ENCODE measurements around the gene FRMD4A. TPM values are rescaled to one million over a fixed set of nuclear protein-coding genes. Genes with fewer than 3 reads are reported as not detected.

The FRMD4A gene
- total RNA-seq, 3 donors from 2014 or later, result 0.46 to 1.4 (median 0.76) TPM

DNA sequence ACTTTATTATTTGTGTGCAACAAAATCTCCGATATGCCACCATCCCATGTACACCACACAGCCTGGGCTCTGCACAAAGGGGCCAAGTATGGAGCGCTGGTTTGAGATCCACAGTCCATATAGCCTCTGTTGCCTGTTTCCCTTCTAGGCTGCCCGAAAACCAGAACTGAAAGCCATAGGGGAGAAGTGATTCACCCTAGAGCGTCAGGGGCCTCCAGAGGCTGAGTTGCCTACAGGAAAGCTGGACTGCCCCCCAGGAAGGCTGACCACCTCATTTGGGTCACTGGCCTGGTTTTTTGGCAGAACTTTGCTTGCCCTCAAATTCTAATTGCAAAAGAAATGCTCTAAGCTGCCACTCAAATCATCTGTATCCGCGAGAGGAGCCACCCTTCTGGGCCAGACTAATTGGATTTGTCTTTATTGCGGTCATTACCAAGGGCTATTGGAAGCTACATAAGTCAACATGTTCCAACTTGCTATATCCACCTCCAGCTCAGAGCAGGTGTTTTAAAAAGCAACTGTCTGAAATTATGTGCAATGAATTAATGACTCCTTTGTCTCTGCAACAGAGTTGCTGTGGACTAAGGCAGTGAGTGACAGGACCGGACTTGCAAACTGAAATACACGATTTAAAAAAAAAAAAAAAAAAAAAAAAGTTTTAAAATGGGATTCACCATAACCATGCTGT, 28.3 kb upstream of the FRMD4A start:
- Mint-ChIP-seq H3K9me3 (no peaks in the 10 kb centered on the region), H3K4me1 (ENCODE audit: low read depth) (no peaks in the 10 kb centered on the region), H3K4me3 (no peak overlapping the region), H3K27me3 (ENCODE audit: low read depth) (peaks cover 5% of the 10 kb centered on the region), H3K36me3 (ENCODE audit: insufficient read depth) (no peaks in the 10 kb centered on the region)
- DNase-seq, result no peak
- ATAC-seq, result no peak

DNA sequence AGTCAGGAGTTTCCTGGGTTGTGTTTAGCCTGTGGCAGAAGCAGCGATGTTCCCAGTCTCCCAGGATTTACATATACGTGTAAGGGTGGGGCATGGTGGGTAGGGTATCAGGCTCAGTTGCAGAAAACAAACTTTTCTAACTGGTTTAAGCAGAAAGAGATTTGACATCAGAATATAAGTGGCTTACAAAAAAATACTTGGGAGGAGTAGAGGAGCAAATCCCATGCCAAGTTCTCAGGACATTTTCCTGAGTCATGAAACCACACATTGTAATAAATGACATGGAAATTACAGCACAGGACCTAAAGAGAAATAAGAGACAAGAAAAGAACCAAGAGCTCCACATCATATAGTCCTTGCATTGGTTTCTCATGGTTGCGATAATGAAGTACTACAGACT, 26.2 kb upstream of the FRMD4A start:
- no peak overlapping the region for H3K4me3 Mint-ChIP-seq
- H3K27me3 Mint-ChIP-seq (ENCODE audit: low read depth), result peaks cover 5% of the 10 kb centered on the region
- H3K36me3 Mint-ChIP-seq (ENCODE audit: insufficient read depth), result no peaks in the 10 kb centered on the region
- DNase-seq, result no peak
- H3K4me1 Mint-ChIP-seq (ENCODE audit: low read depth), result no peaks in the 10 kb centered on the region
- no peak for ATAC-seq
- H3K9me3 Mint-ChIP-seq, result no peaks in the 10 kb centered on the region

DNA sequence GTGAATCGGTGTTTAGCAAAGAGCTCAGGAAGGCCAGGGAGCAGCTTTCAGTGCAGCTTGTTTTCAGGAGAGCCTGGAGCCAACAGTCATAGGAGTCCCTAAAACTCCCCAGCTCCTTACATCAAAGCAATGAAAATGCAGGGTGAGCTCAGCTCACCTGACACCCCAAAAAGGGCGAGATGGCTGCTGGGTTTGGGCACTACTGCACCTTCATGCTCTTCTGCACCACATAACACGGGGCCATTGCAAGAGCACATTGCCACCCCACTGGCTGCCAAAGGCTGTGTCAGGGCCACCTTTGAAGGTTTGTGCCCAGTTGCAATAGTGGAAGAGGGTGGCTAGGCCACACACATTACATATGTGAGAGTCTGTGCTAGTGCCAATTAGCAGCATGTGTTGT, 25.0 kb upstream of the FRMD4A start:
- no peaks in the 10 kb centered on the region for H3K36me3 Mint-ChIP-seq (ENCODE audit: insufficient read depth)
- DNase-seq, result no peak
- ATAC-seq, result no peak
- H3K4me1 Mint-ChIP-seq (ENCODE audit: low read depth), result no peaks in the 10 kb centered on the region
- no peak overlapping the region for H3K4me3 Mint-ChIP-seq
- H3K27me3 Mint-ChIP-seq (ENCODE audit: low read depth), result peaks cover 5% of the 10 kb centered on the region
- no peaks in the 10 kb centered on the region for H3K9me3 Mint-ChIP-seq

DNA sequence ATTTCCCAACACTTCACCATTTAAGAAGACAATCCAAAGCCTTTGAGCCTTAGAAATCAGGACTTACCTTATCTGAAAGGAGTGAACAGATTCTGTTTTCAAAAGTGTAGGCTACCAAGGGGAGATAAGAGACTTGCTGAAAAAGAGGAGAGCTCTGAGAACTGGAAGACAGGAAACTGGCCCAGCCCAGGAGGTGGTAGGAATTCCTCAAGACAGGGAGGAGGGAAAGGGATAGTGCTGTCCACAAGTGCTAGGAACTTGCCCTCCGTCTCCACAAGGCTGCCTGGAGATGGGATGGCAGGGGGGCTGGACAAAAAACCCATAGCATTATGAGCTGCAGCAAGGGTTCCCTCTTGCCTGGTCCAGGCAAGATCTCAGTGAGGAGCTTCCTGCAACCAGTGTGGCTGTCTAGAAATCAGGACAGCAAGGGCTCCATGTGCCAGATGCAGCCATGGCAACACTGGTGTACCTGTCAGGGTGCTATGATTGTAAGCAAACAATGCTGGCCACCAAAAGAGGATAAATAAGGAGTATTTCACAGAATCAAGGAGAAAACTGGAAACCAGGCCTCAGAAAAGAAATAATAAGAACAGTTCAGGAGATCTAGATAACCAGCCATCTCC, 22.7 kb upstream of the FRMD4A start:
- Mint-ChIP-seq H3K4me3 (no peak overlapping the region), H3K36me3 (ENCODE audit: insufficient read depth) (no peaks in the 10 kb centered on the region), H3K9me3 (no peaks in the 10 kb centered on the region), H3K4me1 (ENCODE audit: low read depth) (no peaks in the 10 kb centered on the region), H3K27me3 (ENCODE audit: low read depth) (peaks cover 5% of the 10 kb centered on the region)
- no peak for DNase-seq
- no peak for ATAC-seq

DNA sequence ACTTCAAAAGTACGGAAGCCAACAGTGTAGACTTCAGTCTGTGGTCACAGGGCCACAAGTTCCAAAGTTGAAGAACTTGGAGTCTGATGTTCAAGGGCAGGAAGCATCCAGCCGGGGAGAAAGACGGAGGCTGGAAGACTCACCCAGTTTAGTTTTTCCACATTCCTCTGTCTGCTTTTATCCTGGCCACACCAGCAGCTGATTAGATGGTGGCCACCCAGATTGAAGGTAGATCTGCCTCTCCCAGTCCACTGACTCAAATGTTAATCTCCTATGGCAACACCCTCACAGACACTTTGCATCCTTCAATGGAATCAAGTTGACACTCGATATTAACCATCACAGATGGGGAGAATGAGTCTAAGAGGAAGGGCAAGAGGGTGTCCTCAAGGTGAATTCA, 19.3 kb upstream of the FRMD4A start:
- Mint-ChIP-seq H3K36me3 (ENCODE audit: insufficient read depth) (peaks cover 1% of the 10 kb centered on the region), H3K9me3 (no peaks in the 10 kb centered on the region), H3K4me1 (ENCODE audit: low read depth) (no peaks in the 10 kb centered on the region), H3K27me3 (ENCODE audit: low read depth) (no peaks in the 10 kb centered on the region), H3K4me3 (no peak overlapping the region)
- ATAC-seq (no peak), DNase-seq (no peak)

DNA sequence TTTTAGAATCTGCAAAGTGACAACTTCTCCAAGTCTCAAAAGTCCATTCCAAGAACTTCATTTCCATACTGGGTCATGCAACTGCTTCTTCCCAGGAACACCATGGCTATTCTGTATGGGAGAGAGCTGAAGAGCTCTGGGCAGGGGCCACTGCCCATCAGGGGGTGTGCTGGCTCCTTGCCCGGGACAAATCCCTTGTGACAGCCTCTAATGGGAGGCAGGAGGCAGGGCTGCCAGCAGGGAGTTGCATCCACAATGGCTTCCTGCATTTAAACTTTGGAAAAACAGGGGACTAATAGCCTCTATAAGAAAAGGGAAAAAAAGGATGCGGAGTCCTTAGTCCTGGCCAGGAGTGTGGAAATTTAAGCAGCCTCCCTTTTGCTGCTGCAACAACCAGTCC, 18.4 kb upstream of the FRMD4A start:
- ATAC-seq (no peak), DNase-seq (no peak)
- Mint-ChIP-seq H3K9me3 (no peaks in the 10 kb centered on the region), H3K4me3 (no peak overlapping the region), H3K36me3 (ENCODE audit: insufficient read depth) (peaks cover 1% of the 10 kb centered on the region), H3K4me1 (ENCODE audit: low read depth) (no peaks in the 10 kb centered on the region), H3K27me3 (ENCODE audit: low read depth) (no peaks in the 10 kb centered on the region)

DNA sequence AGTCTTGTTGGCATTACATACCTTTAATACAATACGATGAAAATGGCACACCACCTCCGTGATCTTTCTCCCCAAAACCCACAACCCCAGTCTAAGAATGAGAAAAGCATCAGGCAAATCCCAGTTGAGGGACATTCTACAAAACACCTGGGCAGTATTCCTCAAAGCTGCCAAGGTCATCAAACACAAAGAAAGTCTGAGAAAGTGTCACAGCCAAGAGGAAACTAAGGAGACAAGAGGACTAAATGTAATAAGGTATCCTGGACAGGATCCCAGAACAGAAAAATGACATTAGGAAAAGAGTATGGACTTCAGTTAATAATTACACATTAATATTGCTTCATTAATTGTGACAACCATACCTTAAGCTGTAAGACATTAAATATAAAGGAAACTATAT, 14.5 kb upstream of the FRMD4A start:
- peaks cover 14% of the 10 kb centered on the region for H3K27me3 Mint-ChIP-seq (ENCODE audit: low read depth)

DNA sequence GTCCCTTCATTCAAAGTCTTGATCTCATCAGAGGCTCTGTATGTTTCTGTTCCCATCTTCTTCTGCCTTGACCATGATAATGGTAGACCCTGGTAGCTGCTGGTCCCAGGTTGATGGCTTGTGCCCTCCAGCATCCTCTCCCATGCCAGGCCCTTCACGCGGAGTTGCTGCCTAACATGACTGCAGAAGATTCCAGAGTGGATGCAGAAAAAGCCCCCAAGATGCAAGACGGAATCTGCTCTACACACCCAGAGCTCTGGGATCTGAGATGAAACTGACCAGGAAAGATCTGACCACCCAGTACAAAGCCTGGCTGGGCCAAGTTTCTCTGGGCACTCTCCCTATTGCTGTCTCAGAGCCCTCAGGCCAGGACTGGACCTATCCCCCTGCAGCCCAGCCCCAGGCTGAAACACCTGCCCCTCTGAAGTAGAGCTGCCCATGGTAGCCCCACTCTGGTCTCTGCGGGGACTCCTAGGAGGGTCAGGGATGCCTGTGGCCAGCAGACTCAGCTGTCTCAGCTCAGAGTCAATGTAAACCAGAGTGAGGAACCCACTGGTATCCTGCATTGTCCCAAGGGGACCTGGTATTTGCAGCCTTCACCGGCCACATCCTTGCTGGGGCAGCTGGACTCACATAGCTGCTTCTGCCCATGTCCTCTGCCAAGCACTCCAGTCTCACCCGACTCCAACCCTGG, 9.5 kb upstream of the FRMD4A start:
- Mint-ChIP-seq H3K27me3 (ENCODE audit: low read depth) (peaks cover 14% of the 10 kb centered on the region), H3K4me1 (ENCODE audit: low read depth) (no peaks in the 10 kb centered on the region), H3K4me3 (no peak overlapping the region), H3K36me3 (ENCODE audit: insufficient read depth) (no peaks in the 10 kb centered on the region), H3K9me3 (no peaks in the 10 kb centered on the region)
- ATAC-seq (no peak), DNase-seq (no peak)

More for the DNA sequence above, 14.5 kb upstream of the FRMD4A start:
- Mint-ChIP-seq H3K9me3 (no peaks in the 10 kb centered on the region), H3K4me1 (ENCODE audit: low read depth) (no peaks in the 10 kb centered on the region), H3K4me3 (no peak overlapping the region), H3K36me3 (ENCODE audit: insufficient read depth) (peaks cover 1% of the 10 kb centered on the region)
- DNase-seq (no peak), ATAC-seq (no peak)

DNA sequence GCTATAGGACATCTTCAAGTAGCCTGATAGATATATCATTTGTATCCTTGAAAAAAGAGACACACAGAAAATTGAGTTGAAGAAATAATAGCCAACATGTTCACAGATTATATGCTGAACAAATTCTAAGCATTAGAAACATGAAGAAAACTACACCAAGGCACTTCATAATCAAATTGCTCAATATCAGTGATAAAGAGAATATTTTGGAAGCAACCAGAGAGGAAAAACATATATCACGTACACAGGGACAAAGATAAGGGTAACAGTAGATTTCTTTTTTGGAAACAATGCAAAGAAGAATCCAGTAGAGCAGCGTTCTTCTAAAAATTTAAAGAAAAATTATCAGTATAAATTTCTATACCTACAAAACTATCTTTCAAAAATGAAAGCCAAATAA, 6.0 kb upstream of the FRMD4A start:
- no peaks in the 10 kb centered on the region for H3K36me3 Mint-ChIP-seq (ENCODE audit: insufficient read depth)
- no peak overlapping the region for H3K4me3 Mint-ChIP-seq
- H3K9me3 Mint-ChIP-seq, result no peaks in the 10 kb centered on the region
- H3K4me1 Mint-ChIP-seq (ENCODE audit: low read depth), result no peaks in the 10 kb centered on the region
- H3K27me3 Mint-ChIP-seq (ENCODE audit: low read depth), result peaks cover 8% of the 10 kb centered on the region
- DNase-seq (no peak), ATAC-seq (no peak)

DNA sequence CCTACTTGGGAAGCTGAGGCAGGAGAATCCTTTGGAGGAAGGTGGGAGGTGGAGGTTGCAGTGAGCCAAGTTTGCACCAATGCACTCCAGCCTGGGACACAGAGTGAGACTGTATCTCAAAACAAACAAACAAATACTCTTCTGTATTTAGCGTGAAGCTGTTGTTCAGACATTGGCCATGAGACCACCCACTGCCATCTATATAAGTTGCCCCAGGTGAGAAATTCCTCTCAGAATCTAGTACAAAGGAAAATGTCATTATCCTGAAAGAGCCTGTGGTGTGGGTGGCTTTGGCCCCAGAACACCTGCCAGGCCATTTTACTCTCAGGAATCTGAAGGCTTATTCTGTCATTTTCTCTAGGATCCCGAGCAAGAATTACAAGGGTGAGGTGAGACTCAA, 4.0 kb upstream of the FRMD4A start:
- Mint-ChIP-seq H3K27me3 (ENCODE audit: low read depth) (peaks cover 13% of the 10 kb centered on the region), H3K4me1 (ENCODE audit: low read depth) (no peaks in the 10 kb centered on the region), H3K4me3 (no peak overlapping the region), H3K9me3 (no peaks in the 10 kb centered on the region), H3K36me3 (ENCODE audit: insufficient read depth) (no peaks in the 10 kb centered on the region)
- ATAC-seq, result no peak
- no peak for DNase-seq

DNA sequence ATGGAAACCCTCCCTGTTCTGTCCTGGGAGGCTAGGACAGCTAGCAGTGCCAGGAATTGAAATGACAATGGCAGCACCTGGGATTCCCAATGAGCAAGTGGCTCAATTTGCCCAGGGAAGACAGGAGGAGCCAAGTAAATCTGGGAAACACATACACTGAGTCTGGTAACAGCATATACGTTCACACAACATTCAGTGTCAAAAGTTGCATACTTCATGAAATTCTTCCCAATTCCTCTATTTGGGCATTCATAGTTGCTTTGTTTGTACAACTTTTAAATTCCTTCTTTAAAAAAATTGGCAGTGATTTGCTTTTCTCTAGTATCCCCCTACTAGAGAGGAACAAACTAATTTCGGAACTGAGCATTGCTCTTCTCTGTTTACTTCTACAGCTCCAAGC, 2.9 kb upstream of the FRMD4A start:
- ATAC-seq (no peak), DNase-seq (no peak)
- peaks cover 17% of the 10 kb centered on the region for H3K27me3 Mint-ChIP-seq (ENCODE audit: low read depth)
- no peaks in the 10 kb centered on the region for H3K9me3 Mint-ChIP-seq
- no peaks in the 10 kb centered on the region for H3K4me1 Mint-ChIP-seq (ENCODE audit: low read depth)
- H3K4me3 Mint-ChIP-seq, result no peak overlapping the region
- H3K36me3 Mint-ChIP-seq (ENCODE audit: insufficient read depth), result no peaks in the 10 kb centered on the region

DNA sequence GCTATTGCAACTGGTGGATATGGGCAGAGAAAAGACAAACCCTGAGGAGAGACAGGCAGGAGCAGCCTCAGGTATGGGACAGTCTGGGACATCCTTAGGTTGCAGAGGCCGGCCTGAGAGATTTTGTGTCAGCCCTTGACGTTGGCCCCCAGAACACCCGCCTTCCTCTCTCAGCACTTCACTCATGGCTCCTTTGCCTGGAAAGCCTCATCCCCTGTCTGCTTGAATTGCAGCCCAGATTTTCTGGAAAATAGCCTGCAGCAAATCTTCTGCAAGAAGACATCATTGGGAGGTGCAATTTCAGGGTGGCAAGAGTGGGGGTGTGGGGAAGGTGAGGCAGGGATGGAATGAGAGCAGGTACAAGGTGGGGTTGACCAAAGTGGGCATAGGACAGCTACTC, 2.2 kb upstream of the FRMD4A start:
- no peaks in the 10 kb centered on the region for H3K9me3 Mint-ChIP-seq
- peaks cover 20% of the 10 kb centered on the region for H3K27me3 Mint-ChIP-seq (ENCODE audit: low read depth)
- H3K4me1 Mint-ChIP-seq (ENCODE audit: low read depth), result no peaks in the 10 kb centered on the region
- ATAC-seq (no peak), DNase-seq (no peak)
- H3K36me3 Mint-ChIP-seq (ENCODE audit: insufficient read depth), result no peaks in the 10 kb centered on the region
- H3K4me3 Mint-ChIP-seq, result no peak overlapping the region

DNA sequence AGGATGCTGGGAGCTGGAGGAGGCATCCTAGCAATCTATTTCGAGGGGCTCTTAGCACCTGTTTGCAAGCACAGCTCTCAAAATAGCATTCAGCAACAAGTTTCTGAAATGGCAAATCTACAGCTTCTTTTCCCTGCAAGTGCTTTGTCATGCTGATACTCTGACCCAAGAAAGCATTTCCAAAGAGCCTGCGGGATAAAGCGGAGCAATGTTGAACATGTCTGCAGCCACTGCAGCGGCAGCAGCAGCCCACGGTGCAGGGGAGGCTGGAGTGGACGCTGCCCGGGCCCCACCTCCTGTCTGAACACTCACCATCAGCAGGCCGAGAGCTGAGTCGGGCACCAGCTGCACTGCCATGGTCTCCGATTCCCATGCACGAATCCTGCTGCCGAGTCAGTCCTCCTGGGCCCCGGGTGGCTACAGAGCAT, 964 bp downstream of the FRMD4A start:
- Mint-ChIP-seq H3K4me1 (ENCODE audit: low read depth) (no peaks in the 10 kb centered on the region), H3K9me3 (no peaks in the 10 kb centered on the region), H3K36me3 (ENCODE audit: insufficient read depth) (no peaks in the 10 kb centered on the region), H3K4me3 (no peak overlapping the region), H3K27me3 (ENCODE audit: low read depth) (peaks cover 37% of the 10 kb centered on the region)
- ATAC-seq (no peak), DNase-seq (no peak)

DNA sequence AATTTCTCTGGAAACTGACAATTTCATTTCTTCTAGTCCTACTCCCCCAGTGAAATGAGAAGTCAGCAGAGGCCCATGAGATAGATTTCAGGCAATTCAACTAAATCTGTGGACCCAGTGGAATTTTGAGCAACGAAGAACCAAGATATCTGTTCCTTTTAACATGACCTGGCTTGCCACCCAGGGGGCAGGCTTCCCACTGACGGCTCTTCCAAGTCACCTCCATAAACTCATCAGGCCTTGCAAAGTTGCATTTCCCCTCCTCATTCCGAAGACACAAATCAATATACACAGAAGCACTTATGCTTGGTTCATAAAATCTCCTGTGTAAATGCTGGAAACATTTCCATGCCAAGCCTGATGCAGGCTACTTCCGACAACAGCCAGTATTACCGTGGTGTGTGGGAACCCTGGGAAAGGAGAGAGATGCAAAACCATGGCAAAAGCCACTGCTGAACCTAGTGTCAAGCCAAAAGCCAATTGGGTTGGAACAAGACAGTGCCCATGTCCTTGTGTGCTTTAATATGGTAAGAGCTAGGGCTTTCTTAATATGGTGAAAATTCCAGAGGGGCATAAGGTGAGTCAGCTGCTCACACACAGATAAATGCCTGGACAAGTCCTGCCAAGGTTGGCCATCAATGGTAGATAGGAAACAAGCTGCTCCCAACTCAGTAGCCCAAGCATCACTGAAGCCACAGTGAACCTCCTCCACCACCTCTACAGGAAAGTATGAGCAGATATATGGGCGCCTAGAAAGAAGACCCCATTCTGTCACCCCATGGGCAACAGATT, 1.6 kb downstream of the FRMD4A start:
- ATAC-seq (no peak), DNase-seq (no peak)
- no peaks in the 10 kb centered on the region for H3K36me3 Mint-ChIP-seq (ENCODE audit: insufficient read depth)
- no peaks in the 10 kb centered on the region for H3K4me1 Mint-ChIP-seq (ENCODE audit: low read depth)
- H3K27me3 Mint-ChIP-seq (ENCODE audit: low read depth), result peaks cover 37% of the 10 kb centered on the region
- no peaks in the 10 kb centered on the region for H3K9me3 Mint-ChIP-seq
- no peak overlapping the region for H3K4me3 Mint-ChIP-seq
